GM21825 (cell line): ENCODE measurements around the gene C4orf17.

ENCODE experiments used
- ATAC-seq: cut with Tn5 transposase; IDR thresholded peaks from one replicate; pipeline ENCODE4 v1.9.1; 2021; ENCODE audit warnings: mild to moderate bottlenecking, moderate library complexity; ENCODE audit not compliant: unreplicated experiment

C4orf17 gene

GRCh38 chr4:99536848-99537247 is 26.0 kb downstream of the C4orf17 start:
- no peak for ATAC-seq

- ATAC-seq, result no peak
Measured at GRCh38 chr4:99537674-99538073, 26.9 kb downstream of the C4orf17 start.

DNA sequence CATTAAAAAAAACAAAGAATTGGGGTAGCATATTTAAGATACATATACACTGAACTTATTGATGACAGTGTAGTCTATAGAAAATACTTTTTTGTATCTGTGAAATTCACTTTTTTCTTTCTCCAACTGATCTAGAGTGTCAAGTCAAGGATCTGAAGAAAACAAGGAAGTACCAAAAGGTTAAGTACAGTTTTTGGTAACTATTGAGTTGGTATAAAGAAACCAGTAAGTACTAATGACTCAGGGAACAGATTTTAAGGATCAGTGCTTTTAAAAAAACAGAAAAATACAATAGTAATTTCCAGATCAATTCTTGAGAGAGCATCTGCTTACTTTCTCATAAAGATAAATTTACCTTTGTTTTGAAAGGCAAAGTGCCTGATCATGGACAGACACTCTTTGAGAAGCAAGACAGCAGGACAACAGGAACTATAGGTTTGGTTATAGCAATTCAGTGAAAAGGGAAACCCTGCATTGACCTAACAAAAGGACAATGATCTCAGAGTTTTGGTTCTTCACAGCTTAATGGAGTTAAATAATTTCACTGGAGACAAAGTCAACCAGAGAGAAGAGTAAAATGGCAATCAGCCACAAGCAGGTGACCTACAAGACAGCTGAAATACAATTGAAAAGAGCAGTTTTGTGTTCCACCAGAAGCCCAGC is 29.6 kb downstream of the C4orf17 start:
- ATAC-seq, result no peak

GRCh38 chr4:99552872-99553271 is 42.1 kb downstream of the C4orf17 start:
- ATAC-seq, result no peak

DNA sequence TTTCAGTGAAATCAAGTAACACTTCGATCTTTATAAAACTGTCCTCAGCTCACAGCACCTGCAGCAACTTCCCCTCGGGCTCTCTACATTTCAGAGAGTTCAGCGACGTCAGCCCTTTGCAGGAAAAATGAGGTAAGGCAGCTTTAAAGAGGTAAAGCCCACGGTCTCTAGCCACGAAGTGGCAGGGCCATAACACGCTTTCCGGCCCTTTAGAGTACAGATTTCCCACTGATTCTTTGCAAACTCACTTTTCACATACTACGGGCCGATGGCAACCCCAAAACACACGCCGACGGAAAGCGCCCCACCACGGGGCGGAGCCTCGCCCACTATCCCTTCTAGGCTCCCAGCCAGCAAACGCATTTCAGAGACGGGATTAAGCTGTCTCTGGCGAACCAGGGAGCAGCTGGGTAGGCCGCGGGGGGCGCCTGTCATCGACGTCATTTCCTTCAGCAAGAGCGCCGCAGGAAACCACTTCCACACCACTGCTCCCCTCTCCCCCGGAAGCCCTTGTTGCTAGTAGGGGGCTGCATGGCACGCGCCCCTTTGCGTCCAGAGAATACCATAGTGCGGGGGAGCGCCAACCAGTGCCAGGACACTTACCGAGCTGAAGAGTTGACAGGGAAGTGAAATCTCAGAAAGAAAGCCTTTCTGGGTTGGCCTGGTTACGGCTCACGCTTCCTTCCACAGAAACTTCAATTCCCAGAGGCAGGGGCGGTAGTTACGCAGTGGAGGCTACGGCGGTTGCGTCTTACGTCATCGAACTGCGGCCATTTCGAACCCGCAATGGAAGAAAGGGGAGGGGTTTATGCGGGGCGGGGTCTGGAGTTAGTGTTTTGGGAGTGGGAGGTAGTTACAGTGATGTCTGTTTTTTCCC is 52.7 kb downstream of the C4orf17 start, which contains the start of gene TRMT10A:
Gene TRMT10A, minus strand, starts transcription at position 730 of the 877 bp plus-strand sequence. CDS start 4,701 bp downstream, outside the sequence.
- ATAC-seq, result peak; percentile 95

DNA sequence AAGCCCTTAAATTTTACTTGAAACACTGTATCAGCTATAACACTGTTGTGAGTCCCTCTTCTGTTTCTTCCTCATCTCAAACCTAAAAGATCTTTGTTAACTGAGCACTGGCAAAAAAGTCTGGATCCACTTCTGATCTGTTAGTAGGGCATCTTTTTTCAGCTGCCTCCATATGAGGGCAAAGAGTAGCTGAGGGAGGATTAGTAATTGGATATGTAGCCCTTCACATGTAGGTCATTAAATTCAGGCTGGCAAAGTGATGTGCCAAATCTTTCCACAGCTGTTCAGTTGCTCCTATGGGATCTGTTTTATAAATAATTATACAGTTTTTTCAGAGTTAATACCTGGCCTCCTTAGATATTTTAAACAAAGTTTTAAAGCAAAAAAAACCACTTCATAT is 54.1 kb downstream of the C4orf17 start:
- no peak for ATAC-seq

DNA sequence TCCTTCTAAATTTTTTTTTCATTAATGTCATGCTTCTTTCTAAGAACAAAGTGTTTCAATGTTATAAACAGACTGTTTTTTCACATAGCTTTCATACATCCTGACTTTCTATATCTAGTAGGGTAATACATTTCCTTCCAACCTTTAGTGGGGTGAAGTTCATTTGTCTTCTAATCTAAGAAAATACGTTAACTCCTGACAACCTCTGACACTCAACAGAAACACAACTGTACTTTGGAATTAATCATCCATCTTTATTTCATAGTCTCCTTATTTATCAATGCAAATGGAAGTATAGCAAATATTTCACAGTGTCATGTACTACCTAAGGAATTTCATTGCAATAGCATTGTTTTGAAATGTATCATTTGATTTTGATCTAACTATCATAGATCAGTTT is 61.1 kb downstream of the C4orf17 start:
- no peak for ATAC-seq

- ATAC-seq, result no peak
Measured at GRCh38 chr4:99572527-99573240, 61.9 kb downstream of the C4orf17 start.

DNA sequence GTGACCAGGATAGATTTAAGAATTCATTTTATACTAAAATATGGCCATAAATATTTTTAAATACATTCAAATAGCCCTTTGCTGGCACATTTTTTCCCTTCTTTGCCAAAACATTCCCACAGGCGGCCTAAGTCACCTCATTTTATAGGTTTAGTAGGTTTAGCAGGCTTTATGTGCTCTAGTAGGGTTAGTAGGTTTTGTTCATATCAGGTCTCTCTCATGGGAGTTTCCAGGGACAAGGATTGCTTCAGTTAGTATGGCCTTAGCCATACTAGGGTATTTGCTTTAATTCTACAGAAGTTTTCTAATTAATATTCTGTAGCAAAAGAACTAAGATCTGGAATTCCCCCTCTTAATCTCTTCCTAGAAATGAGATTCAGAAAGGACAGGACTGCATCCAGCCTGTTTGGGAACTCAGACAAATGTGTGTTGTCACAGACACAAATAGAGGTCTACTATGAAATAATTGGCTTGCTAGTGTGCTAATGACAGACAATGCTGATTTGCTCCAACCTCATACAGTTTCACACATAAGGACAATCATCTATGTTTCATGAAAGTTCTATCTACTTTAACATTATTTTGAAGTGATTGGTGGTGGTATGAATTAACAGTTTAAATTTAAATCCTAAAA is 63.0 kb downstream of the C4orf17 start:
- no peak for ATAC-seq

DNA sequence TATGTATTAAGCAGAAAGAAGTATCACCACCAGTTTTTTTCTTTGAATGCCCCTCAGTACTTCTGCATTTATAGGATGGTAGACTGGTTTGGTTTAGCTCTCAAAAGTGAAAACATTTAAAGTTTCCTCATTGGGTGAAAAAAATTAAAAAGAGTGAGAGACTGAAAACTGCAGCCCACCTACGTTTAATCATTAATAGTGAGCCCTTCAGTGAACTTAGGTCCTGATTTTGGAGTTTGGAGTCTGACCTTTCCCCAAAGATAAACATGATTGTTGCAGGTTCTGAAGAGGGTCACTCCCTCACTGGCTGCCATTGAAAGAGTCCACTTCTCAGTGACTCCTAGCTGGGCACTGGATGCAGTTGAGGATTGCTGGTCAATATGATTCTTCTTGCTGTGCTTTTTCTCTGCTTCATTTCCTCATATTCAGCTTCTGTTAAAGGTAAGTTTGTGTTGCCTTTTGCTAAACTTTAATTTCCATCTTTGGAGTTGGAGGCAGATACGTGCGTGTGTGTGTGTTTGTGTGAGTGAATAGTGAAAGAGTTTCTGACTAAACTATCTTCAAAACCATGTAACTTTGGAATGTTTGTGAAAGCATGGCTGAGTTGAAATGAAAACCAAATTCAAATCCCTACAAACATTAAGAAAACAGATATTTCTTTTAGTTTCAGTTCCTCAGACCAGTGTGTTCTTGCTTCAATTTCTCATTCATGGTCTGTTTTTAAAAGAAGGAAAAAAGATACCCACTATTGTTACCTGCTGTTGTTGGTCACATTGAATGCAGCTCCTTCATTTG is 63.9 kb downstream of the C4orf17 start, which contains the start of gene MTTP:
Gene MTTP, plus strand, starts transcription at position 295 of the 795 bp plus-strand sequence. Its CDS starts 86 bp downstream, at position 381.
- ATAC-seq, result peak; percentile 87

GRCh38 chr4:99578714-99579113 is 67.9 kb downstream of the C4orf17 start:
- no peak for ATAC-seq

DNA sequence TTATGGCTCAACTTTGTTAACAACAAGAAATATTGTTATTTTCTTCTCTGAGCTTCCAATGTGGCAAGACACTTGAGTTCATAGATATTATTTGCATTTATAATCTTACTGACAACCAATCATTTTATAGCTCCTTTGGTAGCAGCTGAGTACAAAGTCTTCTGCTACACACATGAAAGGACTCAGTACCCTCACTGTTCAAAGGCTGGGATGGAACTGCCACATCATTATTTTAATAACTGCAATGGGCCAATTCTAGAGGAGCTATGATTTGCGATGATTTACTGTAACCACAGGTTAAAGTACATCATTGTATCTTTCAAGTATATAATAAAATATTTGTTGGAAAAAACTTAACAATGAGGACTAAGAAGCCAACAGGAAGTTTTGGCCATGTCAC is 74.7 kb downstream of the C4orf17 start:
- no peak for ATAC-seq

DNA sequence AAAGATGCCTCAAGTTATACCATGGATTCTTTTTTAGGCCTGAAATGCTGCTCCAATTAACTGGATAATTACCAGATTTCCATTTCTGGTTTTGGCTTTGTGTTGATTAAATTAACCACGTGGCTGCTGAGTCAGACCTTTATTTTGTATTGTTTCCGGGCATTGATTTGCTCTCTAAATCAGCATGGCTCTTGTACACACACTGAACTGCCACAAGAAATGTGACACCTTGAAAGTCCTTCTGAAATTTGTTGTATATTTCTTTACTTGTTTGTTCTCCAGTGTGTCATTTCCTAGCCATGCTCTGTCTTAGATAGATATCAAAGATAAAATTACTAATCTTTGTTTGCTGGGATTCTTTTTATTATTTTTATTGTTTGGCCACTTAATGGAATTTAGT is 75.5 kb downstream of the C4orf17 start:
- no peak for ATAC-seq

GRCh38 chr4:99586797-99587196 is 76.0 kb downstream of the C4orf17 start:
- no peak for ATAC-seq

GRCh38 chr4:99587309-99587708 is 76.5 kb downstream of the C4orf17 start:
- no peak for ATAC-seq

DNA sequence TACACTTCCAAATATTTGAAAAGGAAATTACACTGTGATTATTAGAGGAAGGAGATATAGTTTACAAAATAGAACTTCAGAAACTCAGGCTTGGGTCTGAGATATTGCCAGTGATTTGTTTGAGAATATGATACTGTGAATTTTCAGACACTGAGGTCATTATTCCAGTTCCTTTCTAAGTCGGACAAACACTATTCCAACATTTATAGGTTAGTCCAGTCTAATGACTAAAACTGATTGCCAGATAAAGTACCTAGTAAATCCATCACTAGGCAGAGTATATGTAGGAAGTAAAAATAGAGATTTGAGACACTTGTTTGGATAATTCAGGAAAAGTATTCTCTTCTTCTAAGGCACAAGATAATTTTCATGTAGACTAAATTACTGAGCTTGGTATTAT is 77.0 kb downstream of the C4orf17 start:
- ATAC-seq, result no peak

GRCh38 chr4:99591757-99592156 is 80.9 kb downstream of the C4orf17 start:
- ATAC-seq, result no peak
